HK-2 (cell line): Measurements from ENCODE around the gene TASOR.
"Not testable (repeated sequence)": the region's sequence is repeated elsewhere in the genome, so short reads cannot be mapped to it uniquely, and the experiment has no call there.

Experiments
- DNase-seq: peaks from one replicate; pipeline ENCODE4 v3.0.0-alpha.2; 2018; ENCODE audit not compliant: unreplicated experiment

TASOR gene

GRCh38 chr3:56683122-56683817 lies at the start of gene TASOR:
TASOR (minus strand) TSS chr3:56683265; CDS start chr3:56683006, 259 bp downstream.
- peak; percentile 80 for DNase-seq

- no peak for DNase-seq
These were observed 49.0 kb upstream of the TASOR start for GRCh38 chr3:56732109-56732508.

DNA sequence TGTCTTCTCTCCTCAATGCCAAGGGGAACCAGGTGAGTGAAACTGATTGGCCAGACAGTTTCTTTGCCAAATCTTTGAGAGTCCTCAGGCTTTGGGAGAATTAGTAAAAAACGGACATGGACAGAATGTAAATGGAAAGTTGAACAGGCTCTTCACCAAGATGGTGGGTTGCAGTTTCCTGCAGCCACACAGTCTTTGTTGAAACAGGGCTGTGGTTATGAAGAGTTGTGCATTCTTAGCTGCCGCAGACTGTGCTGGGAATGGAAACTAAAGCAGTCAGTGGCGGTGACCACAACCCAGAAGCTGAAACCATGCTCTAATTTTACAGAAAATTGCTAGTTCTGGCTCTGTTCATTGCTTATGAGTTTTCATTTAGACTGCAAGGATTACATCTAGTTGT lies 42.1 kb upstream of the TASOR start:
- DNase-seq, result no peak

DNA sequence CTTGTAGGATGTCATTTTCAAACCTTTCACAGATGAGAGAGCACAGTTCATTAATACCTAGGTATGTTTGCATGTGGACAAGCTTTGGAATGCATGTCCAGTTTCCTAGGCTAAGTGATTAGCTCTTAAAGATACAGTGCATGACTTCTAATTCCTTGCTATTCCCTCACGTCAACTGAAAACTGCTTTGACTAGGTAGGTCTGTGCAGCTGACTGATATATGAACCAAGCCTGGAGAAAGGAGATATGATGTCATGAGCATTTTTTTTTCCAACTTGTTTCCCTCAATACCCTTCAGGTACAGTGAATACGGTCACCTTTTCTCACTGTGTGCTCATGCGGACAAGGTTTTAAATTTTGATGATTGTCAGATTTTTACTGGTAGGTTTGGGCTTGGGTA lies 41.6 kb upstream of the TASOR start:
- no peak for DNase-seq

GRCh38 chr3:56720849-56721248 lies 37.8 kb upstream of the TASOR start:
- no peak for DNase-seq

DNA sequence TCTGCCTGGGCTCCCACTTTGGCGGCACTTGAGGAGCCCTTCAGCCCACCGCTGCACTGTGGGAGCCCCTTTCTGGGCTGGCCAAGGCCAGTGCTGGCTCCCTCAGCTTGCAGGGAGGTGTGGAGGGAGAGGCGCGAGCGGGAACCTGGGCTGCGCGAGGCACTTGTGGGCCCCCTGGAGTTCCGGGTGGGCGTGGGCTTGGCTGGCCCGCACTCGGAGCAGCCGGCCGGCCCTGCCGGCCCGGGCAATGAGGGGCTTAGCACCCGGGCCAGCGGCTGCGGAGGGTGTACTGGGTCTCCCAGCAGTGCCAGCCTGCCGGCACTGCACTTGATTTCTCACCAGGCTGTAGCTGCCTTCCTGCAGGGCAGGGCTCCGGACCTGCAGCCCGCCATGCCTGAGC lies 35.7 kb upstream of the TASOR start:
- DNase-seq, result not testable (repeated sequence)

DNA sequence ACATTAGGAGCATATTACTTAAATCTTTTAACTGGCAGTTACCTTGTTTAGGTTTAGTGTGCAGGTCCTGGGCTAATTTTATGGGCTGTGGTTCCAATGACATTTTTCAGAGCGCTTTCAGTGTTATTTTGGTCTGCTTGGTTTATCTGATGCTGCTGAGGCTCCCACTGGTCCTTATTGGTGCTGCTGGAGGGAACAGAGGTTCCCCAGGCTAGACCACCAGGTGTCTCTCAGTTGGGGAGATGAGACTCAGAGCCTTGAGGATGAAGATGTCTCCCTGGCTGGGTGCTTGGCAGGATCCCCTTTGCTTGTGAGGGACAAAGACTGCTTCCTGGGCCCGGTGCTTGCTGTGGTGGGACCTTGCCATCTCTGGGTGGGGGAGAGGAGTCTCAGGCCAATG lies 28.3 kb upstream of the TASOR start:
- DNase-seq, result no peak

GRCh38 chr3:56707412-56707811 lies 24.3 kb upstream of the TASOR start:
- not testable (repeated sequence) for DNase-seq

DNA sequence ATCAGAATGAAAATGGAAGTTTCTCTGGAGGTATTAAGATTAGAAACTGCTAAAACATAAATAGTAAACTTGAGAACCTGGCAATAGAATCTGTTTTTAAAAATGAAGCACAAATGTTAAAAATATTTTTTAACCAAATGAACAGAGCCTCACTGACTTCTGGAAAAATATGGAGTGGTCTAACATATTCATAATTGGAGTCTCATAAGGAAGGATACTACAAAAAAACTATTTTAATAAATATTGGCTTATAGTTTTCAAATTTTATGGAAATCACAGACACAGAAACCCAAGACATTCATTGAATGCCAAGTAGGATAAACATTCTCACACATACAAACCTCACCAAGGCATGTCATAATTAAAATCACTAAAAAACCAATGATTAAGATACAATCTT lies 23.6 kb upstream of the TASOR start:
- no peak for DNase-seq

DNA sequence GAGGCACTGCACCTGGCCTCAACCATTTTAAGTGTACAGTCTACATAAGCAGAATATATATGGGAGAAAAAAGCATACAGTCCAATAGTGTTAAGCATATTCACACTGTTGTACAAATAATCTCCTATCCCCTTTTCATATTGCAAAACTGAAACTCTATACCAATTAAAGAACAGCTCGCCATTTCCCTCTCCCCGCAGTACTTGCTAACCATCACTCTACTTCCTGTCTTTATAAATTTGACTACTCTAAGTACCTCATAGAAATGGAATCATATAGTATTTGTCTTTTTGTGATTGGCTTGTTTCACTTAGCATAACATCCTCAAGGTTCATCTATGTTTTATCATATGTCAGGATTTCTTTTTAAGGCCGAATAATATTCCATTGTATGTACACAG lies 21.6 kb upstream of the TASOR start:
- DNase-seq, result no peak

DNA sequence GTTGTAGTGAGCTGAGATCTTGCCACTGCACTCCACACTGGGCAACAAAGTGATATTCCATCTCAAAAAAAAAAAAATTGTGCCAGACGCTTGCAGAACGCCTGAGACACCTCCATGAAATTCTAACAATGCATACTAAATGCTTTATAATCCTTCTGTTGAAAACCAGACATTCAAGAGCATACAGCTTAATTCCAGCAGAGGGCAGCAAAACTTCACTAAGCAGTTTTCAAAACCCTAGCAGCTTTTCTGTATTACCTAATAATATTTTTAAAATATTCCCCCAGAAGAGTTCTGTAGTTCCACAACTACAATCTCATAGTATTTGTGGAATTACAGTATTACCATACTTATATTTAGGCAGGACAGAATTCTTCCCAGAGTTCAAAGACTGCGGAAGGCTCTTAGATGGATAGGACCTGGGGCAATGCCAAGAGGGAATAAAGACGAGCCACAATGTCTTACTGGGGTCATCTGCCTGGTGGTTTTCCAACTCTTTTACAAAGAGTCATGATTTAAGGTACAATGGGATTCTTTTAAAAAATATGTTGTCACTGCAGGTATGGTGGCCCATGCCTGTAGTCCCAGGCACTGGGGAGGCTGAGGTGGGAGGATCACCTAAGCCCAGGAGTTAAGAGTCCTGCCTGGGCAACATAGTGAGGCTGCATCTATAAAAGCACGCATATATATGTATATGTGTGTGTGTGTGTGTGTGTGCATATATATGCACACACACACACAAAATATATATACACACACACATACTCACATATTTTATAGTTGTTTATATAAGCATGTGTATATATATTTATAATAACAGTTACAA lies 19.6 kb upstream of the TASOR start:
- DNase-seq, result no peak

- no peak for DNase-seq
These were observed 17.1 kb upstream of the TASOR start for GRCh38 chr3:56700151-56700550.

GRCh38 chr3:56694867-56695683 lies 12.0 kb upstream of the TASOR start:
- DNase-seq, result no peak

- no peak for DNase-seq
These were observed 10.7 kb upstream of the TASOR start for GRCh38 chr3:56693750-56694149.

DNA sequence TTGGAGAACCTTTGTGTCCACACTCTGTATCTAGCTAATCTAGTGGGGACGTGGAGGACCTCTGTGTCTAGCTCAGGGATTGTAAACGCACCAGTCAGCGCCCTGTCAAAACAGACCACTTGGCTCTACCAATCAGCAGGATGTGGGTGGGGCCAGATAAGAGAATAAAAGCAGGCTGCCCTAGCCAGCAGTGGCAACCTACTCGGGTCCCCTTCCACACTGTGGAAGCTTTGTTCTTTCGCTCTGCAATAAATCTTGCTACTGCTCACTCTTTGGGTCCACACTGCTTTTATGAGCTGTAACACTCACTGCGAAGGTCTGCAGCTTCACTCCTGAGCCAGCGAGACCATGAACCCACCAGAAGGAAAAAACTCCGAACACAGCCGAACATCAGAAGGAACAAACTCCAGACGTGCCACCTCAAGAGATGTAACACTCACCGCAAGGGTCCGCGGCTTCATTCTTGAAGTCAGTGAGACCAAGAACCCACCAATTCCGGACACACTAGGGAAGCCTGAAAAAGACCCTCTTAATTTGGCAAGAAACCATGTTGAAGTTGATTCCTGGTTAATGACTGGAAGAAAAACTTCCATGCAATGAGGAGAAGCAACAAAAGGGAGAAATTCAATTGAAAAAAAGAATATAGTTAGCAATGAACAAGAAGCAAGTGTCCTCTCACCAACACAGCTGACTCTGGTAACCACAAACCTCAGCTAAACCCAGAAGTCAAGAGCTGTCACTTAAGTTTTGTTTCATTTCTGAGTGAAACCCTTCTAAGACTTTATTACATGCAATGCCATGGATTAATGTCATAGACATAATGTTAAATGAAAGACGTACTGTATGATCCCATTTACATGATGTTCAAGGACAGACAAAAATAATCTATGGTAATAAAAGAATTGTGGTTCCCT lies 9.7 kb upstream of the TASOR start:
- DNase-seq, result not testable (repeated sequence)

DNA sequence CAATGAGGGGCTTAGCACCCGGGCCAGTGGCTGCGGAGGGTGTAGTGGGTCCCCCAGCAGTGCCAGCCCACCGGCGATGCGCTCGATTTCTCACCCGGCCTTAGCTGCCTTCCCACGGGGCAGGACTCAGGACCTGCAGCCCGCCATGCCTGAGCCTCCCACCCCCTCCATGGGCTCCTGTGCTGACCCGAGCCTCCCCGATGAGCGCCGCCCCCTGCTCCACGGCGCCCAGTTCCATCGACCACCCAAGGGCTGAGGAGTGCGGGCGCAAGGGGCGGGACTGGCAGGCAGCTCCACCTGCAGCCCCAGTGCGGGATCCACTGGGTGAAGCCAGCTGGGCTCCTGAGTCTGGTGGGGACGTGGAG lies 8.9 kb upstream of the TASOR start:
- DNase-seq, result not testable (repeated sequence)

DNA sequence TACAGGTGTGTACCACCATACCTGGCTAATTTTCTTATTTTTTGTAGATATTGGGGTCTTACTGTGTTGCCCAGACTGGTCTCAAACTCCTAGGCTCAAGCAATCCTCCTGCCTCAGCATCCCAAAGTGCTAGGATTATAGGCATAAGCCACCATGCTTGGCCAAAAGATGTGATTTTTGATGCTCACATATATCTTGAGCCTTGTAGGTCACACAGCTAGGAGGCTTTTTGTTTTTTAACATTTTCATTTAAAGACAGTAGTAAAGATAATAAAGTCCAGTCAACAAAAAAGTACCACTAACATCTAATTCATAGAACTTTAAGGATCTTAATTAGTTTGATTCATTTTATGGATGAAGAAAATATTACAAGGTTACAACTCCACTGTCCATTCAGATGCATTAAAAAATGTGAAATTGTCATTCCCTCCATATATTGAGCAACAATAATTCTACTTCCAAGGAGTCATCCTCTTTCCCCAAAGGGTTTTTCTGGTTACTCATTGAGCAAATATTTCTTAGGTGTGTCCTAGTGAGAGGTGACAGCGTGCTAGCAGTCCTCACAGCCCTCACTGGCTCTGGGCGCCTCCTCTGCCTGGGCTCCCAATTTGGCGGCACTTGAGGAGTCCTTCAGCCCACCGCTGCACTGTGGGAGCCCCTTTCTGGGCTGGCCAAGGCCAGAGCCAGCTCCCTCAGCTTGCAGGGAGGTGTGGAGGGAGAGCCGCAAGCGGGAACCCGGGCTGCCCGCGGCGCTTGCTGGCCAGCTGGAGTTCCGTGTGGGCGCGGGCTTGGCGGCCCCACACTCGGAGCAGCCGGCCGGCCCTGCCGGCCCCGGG lies 8.3 kb upstream of the TASOR start:
- DNase-seq, result no peak

DNA sequence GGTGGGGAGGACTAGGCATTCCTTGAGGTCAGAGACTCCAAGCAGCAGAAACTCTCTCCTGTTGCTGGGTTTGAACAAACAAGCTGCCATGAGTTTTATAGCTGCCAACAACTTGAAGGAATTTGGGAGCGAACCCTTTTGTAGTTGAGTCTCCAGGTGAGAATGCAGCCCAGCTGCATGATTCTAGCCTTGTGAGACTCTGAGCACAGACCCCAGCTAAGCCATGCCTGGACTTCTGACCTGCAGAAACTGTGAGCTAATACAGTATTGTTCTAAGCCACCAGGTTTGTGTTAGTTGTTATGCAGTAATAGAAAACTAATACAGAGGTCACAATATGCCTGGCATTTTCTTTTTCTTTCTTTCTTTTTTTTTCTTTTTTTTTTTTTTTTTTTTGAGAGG lies 6.2 kb upstream of the TASOR start:
- DNase-seq, result no peak

DNA sequence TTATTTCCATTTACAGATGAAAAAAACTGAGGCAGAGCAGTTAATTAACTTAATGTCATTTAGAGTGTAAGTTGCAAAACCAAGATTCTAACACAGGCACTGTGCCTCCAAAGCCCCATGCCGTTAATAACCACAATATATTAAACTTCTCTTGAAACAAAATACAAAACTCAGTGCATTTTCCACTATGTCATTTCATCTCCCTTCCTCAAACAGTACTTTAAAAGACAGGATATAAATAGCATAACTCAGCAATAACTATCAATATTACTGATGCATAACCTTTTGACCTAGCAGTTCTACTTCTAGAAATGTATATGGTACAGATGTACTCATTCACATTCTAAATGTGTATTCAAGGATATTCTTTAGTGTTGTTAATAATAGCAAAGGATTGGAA lies 5.1 kb upstream of the TASOR start:
- DNase-seq, result no peak

- no peak for DNase-seq
These were observed 964 bp upstream of the TASOR start for GRCh38 chr3:56684029-56684428.
